Neural cell (in vitro differentiated cells): ENCODE data around the gene GGA1. TPM values are rescaled to one million over a fixed set of nuclear protein-coding genes. Genes with fewer than 3 reads are reported as not detected.
"Not testable (repeated sequence)": the region's sequence is repeated elsewhere in the genome, so short reads cannot be mapped to it uniquely, and the experiment has no call there.

ENCODE experiments used
- H2AFZ ChIP-seq: fragments of 200-600, 300-800 bp; sonication (generic), shearing (Covaris generic); 2 replicates; pipeline ENCODE4 v1.6.0; 2014; ENCODE audit warnings: low read depth, mild to moderate bottlenecking, antibody characterized with exemption, low read length, moderate library complexity
- H3F3A ChIP-seq: fragments of 200-600 bp; shearing (Covaris generic); 2 replicates; pipeline ENCODE4 v1.6.1; 2016; ENCODE audit warnings: mild to moderate bottlenecking, moderate library complexity, mixed read lengths, antibody characterized with exemption, low read length; ENCODE audit not compliant: insufficient read depth, poor library complexity, severe bottlenecking
- H3K27ac ChIP-seq: fragments of 200-600, 300-800 bp; sonication (generic), shearing (Covaris generic); 2 replicates; pipeline ENCODE4 v1.5.1; 2014; ENCODE audit warnings: mild to moderate bottlenecking, low read length, moderate library complexity
- H3K27me3 ChIP-seq: fragments of 300-800, 200-600 bp; sonication (generic), shearing (Covaris generic); 2 replicates; pipeline ENCODE4 v1.6.0; 2014; ENCODE audit warnings: mild to moderate bottlenecking, low read depth, low read length, moderate library complexity; ENCODE audit not compliant: insufficient read depth
- H3K36me3 ChIP-seq: fragments of 300-800, 200-600 bp; sonication (generic), shearing (Covaris generic); 2 replicates; pipeline ENCODE4 v1.5.1; 2014; ENCODE audit warnings: mild to moderate bottlenecking, antibody characterized with exemption, low read length, moderate library complexity; ENCODE audit not compliant: insufficient read depth
- H3K4me2 ChIP-seq: fragments of 300-800, 200-600 bp; sonication (generic), shearing (Covaris generic); 2 replicates; pipeline ENCODE4 v1.6.0; 2014; ENCODE audit warnings: mild to moderate bottlenecking, low read length
- H3K4me3 ChIP-seq: fragments of 300-800, 200-600 bp; sonication (generic), shearing (Covaris generic); 2 replicates; pipeline ENCODE4 v1.5.1; 2014; ENCODE audit warnings: mild to moderate bottlenecking, low read length, moderate library complexity
- H3K79me2 ChIP-seq: fragments of 200-600 bp; shearing (Covaris generic); replicated peaks from 2 replicates; pipeline ENCODE4 v1.6.0; 2014; ENCODE audit warnings: mild to moderate bottlenecking, low read length, moderate library complexity; ENCODE audit not compliant: insufficient read depth
- H3K9ac ChIP-seq: fragments of 300-800, 200-600 bp; sonication (generic), shearing (Covaris generic); 2 replicates; pipeline ENCODE4 v1.6.1; 2016; ENCODE audit warnings: mild to moderate bottlenecking, low read length, mixed read lengths
- H3K9me2 ChIP-seq: fragments of 200-600 bp; shearing (Covaris generic); 2 replicates; pipeline ENCODE4 v1.6.1; 2016; ENCODE audit warnings: mild to moderate bottlenecking, low read length, mixed read lengths; ENCODE audit not compliant: insufficient read depth
- H3K9me3 ChIP-seq: fragments of 200-600, 300-800 bp; sonication (generic), shearing (Covaris generic); 2 replicates; pipeline ENCODE4 v1.6.1; 2016; ENCODE audit warnings: mild to moderate bottlenecking, mixed run types, low read length, moderate library complexity, mixed read lengths
- H4K20me1 ChIP-seq: fragments of 200-600 bp; shearing (Covaris generic); 2 replicates; pipeline ENCODE4 v1.6.1; 2016; ENCODE audit warnings: mild to moderate bottlenecking, mixed run types; ENCODE audit not compliant: insufficient read depth
- EP300 ChIP-seq: fragments of 450-650 bp; conservative IDR thresholded peaks from 2 replicates; pipeline ENCODE4 v1.6.1; 2014; ENCODE audit warnings: antibody characterized with exemption, mild to moderate bottlenecking, moderate library complexity; ENCODE audit not compliant: poor library complexity, severe bottlenecking
- EZH2 ChIP-seq: fragments of 200-600, 300-800 bp; shearing (Covaris generic), sonication (generic); IDR thresholded peaks from 2 replicates; pipeline ENCODE4 v1.6.1; 2014; ENCODE audit warnings: antibody characterized with exemption, low read length, borderline replicate concordance, mild to moderate bottlenecking; ENCODE audit not compliant: insufficient read depth, poor library complexity, severe bottlenecking
- MXI1 ChIP-seq: fragments of 450-650 bp; conservative IDR thresholded peaks from 2 replicates; pipeline ENCODE4 v1.6.1; 2014; ENCODE audit warnings: antibody characterized with exemption, mild to moderate bottlenecking; ENCODE audit not compliant: poor library complexity, severe bottlenecking
- POLR2AphosphoS5 ChIP-seq: IDR thresholded peaks from 2 replicates; pipeline ENCODE4 v1.6.1; 2012
- RAD21 ChIP-seq: fragments of 450-650 bp; conservative IDR thresholded peaks from 2 replicates; pipeline ENCODE4 v1.6.1; 2014; ENCODE audit warnings: antibody characterized with exemption, mild to moderate bottlenecking, moderate library complexity
- SMC3 ChIP-seq: fragments of 450-650 bp; conservative IDR thresholded peaks from 2 replicates; pipeline ENCODE4 v1.6.1; 2014; ENCODE audit warnings: antibody characterized with exemption, mild to moderate bottlenecking, moderate library complexity; ENCODE audit not compliant: poor library complexity
- TAF1 ChIP-seq: IDR thresholded peaks from 2 replicates; pipeline ENCODE4 v1.6.1; 2012; ENCODE audit warnings: low read depth
- polyA plus RNA-seq: library from polyadenylated mRNA; depleted of rRNA; stranded (reverse); fragments of >200 nt; gene quantifications from 2 replicates; pipeline ENCODE4 v1.2.3, GENCODE V29; 2014
- TF ChIP-seq, protein P1 (sequence below): fragments of 450-650 bp; IDR thresholded peaks from 2 replicates; pipeline ENCODE4 v1.5.1; 2014; ENCODE audit warnings: antibody characterized with exemption, mild to moderate bottlenecking, moderate library complexity; ENCODE audit not compliant: poor library complexity, severe bottlenecking
- TF ChIP-seq, protein P2 (sequence below): IDR thresholded peaks from 2 replicates; pipeline ENCODE4 v1.6.1; 2012; ENCODE audit warnings: borderline replicate concordance

The GGA1 gene
- polyA plus RNA-seq, 1 donor from 2014 or later, result 57.5 TPM

DNA sequence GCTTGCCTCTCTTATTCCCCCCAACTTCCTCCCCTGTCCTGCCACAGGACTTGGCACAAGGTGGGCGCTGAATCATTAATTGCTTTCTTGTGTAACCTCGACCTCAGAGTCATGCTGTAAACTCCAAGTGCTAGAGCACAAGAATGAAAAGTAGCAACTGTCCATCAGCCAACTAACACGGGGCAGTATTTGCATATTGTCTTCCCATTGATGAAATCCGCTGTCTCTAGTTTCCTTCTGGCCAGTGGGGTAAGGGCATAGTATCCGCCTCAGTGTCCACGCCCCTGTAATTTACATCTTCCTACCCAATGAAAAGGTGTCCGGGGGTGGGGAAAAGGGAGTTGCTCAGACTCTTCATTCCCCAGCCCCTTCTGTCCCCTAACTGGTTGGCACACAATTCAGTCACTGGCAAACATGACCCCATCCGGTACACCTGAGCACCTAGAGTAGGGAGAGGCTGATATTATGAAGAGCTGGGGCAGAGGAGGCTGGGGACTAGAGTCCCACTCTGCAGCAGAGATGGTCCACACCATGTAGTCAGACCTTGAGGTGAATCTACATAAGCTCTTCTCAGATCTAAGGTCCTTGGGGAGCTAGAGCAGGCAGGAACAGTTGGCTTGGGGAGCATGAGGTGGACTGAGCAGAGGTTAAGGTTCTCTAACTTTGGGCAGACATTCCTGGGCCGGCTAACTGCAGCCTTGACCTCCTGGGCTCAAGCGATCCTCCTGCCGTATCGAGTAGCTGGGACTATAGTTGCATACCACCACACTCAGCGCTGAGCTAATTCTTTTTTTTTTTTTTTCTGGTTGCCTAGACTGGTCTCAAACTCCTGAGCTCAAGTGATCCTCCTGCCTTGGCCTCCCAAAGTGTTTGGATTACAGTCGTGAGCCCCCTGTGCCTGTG lies 6.8 kb upstream of the GGA1 start:
- Histone ChIP-seq H4K20me1 (no peaks in the 10 kb centered on the region), H3K9me3 (no peaks in the 10 kb centered on the region), H2AFZ (no peak overlapping the region), H3K79me2 (no peaks in the 10 kb centered on the region), H3K27ac (no peak overlapping the region), H3K27me3 (no peaks in the 10 kb centered on the region), H3K9me2 (no peaks in the 10 kb centered on the region), H3K4me3 (no peak overlapping the region), H3K9ac (no peak overlapping the region), H3F3A (no peaks in the 10 kb centered on the region), H3K36me3 (no peaks in the 10 kb centered on the region), H3K4me2 (no peak overlapping the region)
- TF ChIP-seq RAD21 (no peak), TAF1 (no peak), EZH2 (no peak), MXI1 (no peak), POLR2AphosphoS5 (no peak), SMC3 (no peak), EP300 (no peak)
- TF ChIP-seq, protein P1, sequence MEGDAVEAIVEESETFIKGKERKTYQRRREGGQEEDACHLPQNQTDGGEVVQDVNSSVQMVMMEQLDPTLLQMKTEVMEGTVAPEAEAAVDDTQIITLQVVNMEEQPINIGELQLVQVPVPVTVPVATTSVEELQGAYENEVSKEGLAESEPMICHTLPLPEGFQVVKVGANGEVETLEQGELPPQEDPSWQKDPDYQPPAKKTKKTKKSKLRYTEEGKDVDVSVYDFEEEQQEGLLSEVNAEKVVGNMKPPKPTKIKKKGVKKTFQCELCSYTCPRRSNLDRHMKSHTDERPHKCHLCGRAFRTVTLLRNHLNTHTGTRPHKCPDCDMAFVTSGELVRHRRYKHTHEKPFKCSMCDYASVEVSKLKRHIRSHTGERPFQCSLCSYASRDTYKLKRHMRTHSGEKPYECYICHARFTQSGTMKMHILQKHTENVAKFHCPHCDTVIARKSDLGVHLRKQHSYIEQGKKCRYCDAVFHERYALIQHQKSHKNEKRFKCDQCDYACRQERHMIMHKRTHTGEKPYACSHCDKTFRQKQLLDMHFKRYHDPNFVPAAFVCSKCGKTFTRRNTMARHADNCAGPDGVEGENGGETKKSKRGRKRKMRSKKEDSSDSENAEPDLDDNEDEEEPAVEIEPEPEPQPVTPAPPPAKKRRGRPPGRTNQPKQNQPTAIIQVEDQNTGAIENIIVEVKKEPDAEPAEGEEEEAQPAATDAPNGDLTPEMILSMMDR, result no peak
- TF ChIP-seq, protein P2, sequence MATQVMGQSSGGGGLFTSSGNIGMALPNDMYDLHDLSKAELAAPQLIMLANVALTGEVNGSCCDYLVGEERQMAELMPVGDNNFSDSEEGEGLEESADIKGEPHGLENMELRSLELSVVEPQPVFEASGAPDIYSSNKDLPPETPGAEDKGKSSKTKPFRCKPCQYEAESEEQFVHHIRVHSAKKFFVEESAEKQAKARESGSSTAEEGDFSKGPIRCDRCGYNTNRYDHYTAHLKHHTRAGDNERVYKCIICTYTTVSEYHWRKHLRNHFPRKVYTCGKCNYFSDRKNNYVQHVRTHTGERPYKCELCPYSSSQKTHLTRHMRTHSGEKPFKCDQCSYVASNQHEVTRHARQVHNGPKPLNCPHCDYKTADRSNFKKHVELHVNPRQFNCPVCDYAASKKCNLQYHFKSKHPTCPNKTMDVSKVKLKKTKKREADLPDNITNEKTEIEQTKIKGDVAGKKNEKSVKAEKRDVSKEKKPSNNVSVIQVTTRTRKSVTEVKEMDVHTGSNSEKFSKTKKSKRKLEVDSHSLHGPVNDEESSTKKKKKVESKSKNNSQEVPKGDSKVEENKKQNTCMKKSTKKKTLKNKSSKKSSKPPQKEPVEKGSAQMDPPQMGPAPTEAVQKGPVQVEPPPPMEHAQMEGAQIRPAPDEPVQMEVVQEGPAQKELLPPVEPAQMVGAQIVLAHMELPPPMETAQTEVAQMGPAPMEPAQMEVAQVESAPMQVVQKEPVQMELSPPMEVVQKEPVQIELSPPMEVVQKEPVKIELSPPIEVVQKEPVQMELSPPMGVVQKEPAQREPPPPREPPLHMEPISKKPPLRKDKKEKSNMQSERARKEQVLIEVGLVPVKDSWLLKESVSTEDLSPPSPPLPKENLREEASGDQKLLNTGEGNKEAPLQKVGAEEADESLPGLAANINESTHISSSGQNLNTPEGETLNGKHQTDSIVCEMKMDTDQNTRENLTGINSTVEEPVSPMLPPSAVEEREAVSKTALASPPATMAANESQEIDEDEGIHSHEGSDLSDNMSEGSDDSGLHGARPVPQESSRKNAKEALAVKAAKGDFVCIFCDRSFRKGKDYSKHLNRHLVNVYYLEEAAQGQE, result no peak

DNA sequence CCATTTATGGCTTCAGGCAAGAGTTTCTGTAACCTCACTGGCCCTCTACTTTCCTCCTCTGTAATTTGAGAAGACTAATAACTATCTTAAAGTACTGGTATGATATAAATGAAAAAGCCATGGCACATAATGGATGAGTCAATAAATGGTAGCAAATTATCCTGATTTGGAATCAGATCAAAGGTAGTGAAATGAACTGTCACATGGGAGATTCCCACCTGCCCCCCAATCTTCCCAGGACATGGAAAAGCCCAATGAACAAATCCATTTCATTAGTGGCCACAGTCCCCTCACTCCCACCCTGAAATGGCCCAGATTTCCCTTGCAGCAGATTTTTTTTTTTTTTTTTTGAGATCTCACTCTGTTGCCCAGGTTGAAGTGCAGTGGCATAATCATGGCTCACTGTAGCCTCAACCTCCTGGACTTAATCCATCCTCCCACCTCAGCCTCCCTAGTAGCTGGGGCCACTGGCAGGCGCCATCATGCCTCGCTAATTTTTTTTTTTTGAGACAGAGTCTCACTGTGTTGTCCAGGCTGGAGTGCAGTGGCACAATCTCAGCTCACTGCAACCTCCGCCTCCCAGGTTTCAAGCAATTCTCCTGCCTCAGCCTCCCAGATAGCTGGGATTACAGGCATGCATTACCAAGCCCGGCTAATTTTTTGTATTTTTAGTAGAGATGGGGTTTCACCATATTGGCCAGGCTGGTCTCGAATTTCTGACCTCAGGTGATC lies 5.9 kb upstream of the GGA1 start:
- not testable (repeated sequence) for H4K20me1 ChIP-seq, H2AFZ ChIP-seq, H3K4me2 ChIP-seq, H3F3A ChIP-seq, H3K27ac ChIP-seq, H3K4me3 ChIP-seq, H3K27me3 ChIP-seq, H3K9me2 ChIP-seq, H3K9ac ChIP-seq, H3K79me2 ChIP-seq, H3K9me3 ChIP-seq, H3K36me3 ChIP-seq
